Colon (tissue), 2 donors: ENCODE measurements around the gene CCDC85A.

Experiments
- FAIRE-seq: peaks from 2 replicates; lab custom pipeline; 2012; peaks lifted over from hg19 to GRCh38; lab: Jason Lieb, UNC
- donor health status: control.
- donor health status: control.

Gene CCDC85A

GRCh38 chr2:56240210-56240609, 56.4 kb downstream of the CCDC85A start:
- no peak for FAIRE-seq

DNA sequence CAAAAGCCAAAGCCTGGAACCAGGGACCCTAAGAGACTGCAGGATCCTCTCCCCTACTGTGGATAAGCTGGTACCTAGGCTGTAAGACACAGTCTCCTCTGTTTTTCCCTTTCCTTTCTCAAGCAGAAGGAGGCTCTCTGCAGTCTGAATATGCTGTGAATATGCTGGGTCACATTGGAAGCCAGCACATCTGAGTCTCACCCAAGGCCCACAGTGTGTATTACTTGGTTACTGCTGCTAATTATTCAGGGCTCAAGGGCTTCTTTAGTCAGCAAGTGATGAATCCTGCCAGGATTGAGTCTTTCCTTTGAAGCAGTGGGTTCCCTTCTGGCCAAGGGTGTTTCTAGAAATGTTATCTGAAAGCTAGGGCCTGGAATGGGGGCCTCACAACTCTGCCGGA, 60.7 kb downstream of the CCDC85A start:
- no peak for FAIRE-seq

GRCh38 chr2:56244911-56245530, 61.2 kb downstream of the CCDC85A start:
- FAIRE-seq, result no peak

DNA sequence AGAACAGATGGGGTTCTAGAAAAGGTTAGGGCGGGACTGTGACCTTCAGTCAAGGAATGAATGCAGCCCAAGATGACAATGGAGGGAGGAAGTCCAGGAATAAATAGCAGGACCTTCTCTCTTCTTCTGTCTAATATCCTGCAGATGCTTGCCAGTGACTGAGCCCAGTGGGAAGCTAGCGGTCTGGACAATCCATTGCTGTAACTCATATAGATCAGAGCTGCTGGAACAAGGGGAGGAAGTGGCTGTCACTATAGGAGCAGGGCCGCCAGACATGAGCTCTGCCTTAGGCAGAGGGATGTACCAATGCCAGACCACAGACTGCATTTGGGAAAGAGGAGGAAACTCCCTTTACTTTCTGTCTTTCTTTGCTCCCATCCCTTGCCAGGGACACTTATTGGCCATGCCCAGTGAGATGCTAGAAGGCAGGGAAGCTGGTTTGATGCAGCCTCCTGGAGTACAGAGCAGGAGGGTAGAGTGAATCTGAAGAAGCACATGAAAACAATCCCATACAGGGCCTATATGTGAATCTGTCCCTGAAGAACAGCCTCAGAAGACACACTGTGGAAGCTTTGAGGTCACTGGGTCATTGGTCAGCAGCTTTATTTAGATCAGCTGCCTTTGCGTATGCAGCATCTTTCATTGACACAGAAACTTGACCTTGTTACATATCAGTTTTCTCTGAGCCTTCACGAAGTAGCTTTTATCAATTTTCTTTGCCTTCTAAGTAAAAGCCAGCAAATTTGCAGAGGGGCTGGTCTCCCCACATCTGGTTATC, 65.4 kb downstream of the CCDC85A start:
- FAIRE-seq, result no peak

DNA sequence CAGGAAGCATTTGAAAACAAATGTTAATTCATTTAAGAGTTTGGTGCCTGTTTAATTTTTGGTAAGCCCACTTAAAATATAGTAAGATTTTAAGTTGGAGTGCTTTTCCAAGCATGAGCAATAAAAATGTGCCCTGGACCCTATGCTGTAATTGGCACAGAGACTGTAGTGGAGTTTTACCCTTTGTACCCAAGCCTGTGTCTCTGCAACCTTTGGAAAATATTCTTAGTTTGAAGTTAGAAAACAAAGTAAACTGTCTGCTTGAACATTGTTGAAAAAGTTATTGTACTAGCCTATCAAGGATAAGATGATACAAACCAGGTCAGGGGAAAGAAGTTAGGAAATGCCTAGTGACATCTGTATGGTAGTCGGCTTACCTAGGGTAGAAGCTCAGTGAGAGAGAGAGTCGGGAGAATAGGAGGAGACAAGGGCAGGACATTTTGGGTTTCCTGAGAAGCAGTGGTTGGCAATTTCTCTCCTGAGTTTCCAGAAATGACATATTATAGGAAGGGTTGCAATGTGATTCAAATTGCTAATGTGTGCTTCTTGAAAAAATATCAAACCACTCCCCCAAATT, 66.5 kb downstream of the CCDC85A start:
- no peak for FAIRE-seq

DNA sequence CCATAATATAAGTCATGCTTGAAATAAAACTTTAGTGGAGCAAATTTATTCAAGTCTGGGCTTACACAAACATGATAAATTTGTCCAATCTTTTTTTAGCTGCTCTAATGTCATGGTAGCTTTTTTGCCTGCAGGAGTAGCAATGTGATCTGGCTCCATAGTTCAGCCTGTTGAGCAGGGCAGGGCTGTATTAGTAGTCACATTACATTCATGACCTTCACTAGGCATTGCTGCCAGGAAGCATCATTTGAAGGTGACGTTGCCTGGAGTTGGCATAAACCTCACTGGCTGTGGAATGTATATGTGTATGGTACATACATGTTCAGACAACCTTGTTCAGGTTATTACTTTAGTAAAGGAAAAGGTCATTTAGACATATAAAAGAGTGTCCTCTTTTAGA, 76.6 kb downstream of the CCDC85A start:
- no peak for FAIRE-seq

GRCh38 chr2:56262241-56262640, 78.5 kb downstream of the CCDC85A start:
- FAIRE-seq, result no peak

GRCh38 chr2:56263876-56264275, 80.1 kb downstream of the CCDC85A start:
- no peak for FAIRE-seq

DNA sequence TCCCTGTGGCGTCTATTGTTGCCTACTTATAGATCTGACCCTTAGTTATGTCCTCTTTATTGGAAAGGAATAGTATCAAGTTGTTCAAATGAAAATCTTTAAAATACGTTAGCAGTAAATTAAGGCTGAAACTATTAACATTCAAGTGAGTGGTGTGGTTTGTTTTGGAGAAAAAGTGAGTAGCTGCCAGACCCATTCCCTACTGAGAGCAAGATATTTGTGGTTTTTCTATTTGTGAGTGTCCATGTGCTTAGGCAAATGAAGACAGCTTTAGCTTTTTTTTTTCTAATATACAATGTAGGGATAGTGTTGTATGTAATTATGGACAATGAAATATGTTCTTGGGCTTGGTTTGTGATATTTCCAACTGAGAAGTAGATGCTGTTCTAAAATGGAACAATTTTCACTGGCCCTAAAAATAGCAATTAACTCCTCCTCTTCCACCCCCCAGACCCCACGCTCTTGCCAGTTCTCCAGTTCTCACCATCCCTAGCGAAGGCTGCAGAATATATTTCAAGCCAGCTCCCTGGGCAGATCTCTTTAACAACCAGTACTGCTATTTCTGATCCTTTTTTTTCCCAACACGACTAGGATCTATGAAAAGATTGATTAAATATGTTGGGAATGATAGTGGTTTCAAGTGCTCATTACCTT, 83.1 kb downstream of the CCDC85A start:
- no peak for FAIRE-seq

DNA sequence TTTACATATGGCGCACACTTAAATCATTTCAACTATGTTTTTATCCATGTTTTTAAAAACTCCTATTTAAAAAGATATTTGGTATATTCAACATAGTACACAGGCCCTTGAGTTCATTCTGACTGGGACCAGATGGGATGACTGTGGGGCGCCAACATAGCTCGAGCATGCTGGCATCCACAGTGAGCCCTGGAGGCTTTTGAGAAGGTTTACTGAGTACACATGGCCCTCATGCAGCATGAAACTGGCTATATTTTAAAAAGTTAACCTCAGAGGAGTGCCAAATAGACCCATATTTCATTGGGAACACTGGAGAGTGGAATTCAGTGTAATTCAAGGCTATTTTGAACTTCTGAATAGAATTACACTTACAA, 83.6 kb downstream of the CCDC85A start:
- FAIRE-seq, result no peak

DNA sequence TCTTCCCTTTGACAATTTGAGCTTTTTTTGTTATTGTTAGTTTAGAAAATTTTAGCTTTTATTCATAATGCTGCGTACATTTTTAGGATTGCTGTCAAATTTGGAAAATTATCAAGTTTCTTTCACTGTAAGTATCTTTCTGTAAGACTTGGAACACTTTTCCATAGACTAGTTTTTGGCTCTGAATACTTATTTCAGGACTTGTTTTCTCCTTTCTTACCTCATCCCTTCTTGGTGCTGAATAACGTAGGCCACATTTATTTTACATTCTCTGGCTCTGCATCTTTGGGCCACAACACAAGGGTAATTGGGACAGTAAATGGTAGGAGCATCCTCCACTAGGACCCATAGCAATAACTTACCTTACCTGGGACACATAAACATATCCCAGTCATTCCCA, 85.1 kb downstream of the CCDC85A start:
- no peak for FAIRE-seq

DNA sequence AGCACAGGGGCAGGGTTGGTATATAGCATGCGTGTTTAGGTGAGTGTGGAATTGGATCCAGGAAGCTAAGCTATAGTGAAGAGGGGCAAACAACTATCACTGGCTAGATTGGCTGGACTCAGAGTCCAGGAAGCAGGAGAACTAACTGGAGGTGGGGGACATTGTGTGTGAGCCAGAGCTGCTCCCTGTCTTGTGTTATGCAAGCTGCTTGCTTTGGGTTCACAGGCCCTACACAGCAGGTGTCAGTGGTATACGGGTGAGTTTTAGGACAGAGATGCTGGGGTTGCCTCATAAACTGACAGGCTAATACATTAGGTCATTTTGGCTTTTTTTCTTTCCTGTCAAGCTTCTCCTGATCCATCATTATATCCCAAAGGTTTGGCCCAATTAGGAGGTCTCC, 87.5 kb downstream of the CCDC85A start:
- FAIRE-seq, result no peak

GRCh38 chr2:56285224-56285623, 101.4 kb downstream of the CCDC85A start:
- FAIRE-seq, result peak; percentile 86

DNA sequence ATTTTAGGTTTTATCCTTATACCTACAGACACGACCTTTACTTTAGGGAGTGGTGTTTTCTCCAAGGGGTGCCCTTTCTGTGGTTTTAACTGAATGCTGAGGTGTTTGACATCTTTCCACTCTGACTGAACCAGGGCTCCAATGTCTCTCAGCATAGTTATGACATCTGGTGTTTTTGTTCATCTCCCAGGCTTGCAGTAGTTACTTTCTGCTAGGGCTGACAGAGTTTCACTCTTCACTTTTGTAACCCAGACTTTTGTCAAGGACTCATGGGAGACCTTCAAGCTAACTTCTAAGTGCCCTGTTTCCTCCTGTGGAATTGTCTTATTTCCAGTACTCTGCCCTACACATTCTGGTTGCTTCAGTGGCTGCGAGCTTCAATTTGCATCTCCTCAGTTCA, 103.1 kb downstream of the CCDC85A start:
- FAIRE-seq, result no peak

- FAIRE-seq, result no peak
These were observed 103.7 kb downstream of the CCDC85A start for GRCh38 chr2:56287508-56287907.

DNA sequence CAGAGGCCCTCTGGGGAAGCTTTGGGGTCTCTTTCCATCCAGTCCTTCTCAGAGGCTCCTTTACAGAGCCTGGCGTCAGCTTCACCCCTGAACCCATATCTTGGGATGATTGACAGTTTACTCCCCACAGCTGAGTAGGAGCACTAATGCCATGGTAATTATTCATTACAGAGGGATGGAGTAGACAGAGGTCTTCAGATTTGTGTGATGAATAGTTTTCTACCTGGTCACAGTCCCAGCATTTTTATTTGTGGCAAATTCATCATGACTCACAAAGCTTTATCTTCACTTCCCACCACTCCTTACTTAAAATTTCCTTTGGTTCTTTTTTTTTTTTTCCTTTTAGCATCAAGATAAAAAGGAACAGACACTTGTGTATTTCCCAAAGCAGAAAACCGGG, 104.2 kb downstream of the CCDC85A start:
- no peak for FAIRE-seq

DNA sequence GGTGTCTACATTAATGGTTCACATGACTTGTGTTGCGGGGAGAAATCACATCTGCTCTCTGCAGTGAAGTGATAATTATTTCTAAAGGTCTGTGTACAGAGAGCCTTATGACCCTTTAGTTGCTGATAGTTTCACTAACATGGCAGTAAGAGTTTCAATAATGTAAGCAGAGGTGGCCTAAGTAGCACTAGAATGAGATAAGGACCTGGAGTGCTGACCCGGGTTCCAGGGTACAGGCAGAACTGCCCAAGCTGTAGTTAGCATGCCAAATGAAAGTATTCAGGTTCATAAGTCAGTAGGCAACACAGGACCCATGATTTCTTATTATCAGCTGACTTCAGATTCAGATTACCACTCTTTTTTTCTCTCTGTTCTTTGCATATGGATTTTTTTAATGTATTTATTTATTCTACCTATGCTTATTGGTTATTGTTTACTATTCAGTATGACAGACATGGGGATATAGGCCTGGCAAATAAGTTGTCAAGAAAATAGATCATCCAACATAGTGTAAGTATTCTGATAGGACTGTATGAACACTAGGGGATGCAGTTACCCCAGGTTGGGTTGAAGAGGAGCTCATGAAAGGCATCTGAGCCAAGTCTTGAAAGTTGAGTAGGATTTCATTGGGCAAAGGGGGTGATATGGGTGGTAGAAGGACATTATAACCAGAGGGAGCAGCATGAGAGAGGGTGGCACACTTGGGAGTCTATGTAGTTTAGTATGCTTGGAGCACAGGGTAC, 105.2 kb downstream of the CCDC85A start:
- no peak for FAIRE-seq

GRCh38 chr2:56291711-56292110, 107.9 kb downstream of the CCDC85A start:
- FAIRE-seq, result no peak

DNA sequence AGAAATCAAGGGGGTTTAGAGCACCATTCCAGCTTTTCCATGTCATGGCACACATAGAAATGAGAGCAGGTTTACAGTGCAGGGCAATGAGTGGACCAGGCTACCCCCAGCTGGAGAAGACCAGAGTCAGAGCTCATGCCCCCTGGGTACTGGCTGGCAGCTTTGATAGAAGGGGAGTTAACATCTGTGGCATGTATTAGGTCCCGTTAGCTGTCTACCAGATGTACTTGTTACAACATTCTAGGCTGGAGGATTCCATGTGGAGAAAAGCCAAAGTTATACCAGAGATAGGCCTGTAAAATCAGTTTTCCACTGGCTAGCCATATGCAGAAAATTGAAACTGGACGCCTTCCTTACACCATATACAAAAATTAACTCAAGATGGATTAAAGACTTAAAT, 109.2 kb downstream of the CCDC85A start:
- FAIRE-seq, result no peak

DNA sequence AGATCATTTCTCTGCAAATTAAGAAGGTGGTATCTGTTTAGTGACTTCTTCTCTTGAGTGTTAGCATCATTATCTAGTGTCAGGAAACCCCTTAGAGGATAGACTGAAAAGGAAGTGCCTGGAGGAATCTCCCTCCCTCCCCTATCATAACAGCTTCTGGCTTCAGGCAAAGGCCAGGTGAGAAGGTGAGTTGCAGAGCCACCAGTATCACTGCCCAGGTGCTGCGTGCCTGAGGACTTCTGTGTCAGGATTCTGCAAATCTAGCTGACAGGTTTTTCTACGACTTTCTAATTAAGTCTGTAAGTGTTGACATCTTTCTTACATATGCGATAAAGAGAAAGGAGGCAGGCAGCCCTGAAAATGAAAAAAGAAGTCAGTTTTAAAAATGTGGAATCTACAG, 111.9 kb downstream of the CCDC85A start:
- no peak for FAIRE-seq

DNA sequence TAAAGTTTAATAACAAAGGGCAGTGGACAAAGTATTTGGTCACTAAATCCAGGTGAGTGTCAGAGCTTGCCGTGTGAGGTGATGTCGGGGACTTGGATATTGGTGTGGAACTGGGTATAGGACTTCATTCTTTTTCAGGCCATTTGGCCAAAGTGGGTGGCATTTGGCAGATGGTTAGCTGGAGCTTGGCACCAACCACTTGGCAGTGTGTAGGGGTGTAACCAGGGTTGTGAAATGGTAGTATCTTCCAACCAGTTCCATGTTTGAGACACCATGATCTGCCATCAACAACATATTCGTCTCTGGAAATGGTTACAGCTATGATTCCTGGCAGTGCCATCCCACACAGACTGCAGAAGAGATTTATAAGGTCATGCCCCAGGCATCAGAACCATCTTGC, 113.9 kb downstream of the CCDC85A start:
- FAIRE-seq, result no peak

GRCh38 chr2:56299171-56299691, 115.4 kb downstream of the CCDC85A start:
- FAIRE-seq, result no peak
